HCT116 (cell line): Measurements from ENCODE around the gene EME1. TPM values are rescaled to one million over a fixed set of nuclear protein-coding genes. Genes with fewer than 3 reads are reported as not detected.

Experiments
- ATAC-seq: fragments of 200-7000 bp; cut with Tn5 transposase; 2 replicates; pipeline ENCODE4 v1.9.1; 2020; ENCODE audit warnings: mild to moderate bottlenecking, moderate library complexity
- BruUV-seq: library from RNA; stranded (reverse); fragments of 400-500 nt; replicated peaks from 2 replicates; lab custom pipeline; 2021; lab: Mats Ljungman, UMichigan
- CTCF ChIA-PET: fragments of 300-600 bp; sonication (Branson Sonifier 250); formaldehyde crosslinking; loops from one replicate; lab custom pipeline; 2021; ENCODE audit warnings: antibody characterized with exemption; lab: Charles Lee
- POLR2A ChIA-PET: fragments of 300-600, 350-600 bp; sonication (Branson Sonifier 250); formaldehyde crosslinking; loops from one replicate; lab custom pipeline; 2021; ENCODE audit warnings: antibody characterized with exemption; lab: Charles Lee
- RAD21 ChIA-PET, 2 experiments: fragments of 300-600 bp; sonication (Branson Sonifier 250); formaldehyde crosslinking; loops; one replicate each; lab custom pipeline; 2023; ENCODE audit warnings: low total read pairs in 2 of 2; ENCODE audit not compliant: uncharacterized antibody in 2 of 2, unreplicated experiment in 2 of 2, low non-redundant PET in 1 of 2; lab: Charles Lee
- DNase-seq: peaks from one replicate; pipeline ENCODE4 v3.0.0-alpha.2; 2010; ENCODE audit warnings: low read depth, low spot score
- H2AFZ ChIP-seq: fragments of 200-600 bp; shearing (Covaris generic), sonication (generic); 2 replicates; pipeline ENCODE4 v1.6.1; 2017; ENCODE audit warnings: low read depth, mixed run types, mixed read lengths, antibody characterized with exemption, low read length; ENCODE audit not compliant: poor library complexity, severe bottlenecking
- H3K27ac ChIP-seq: 2 replicates; pipeline ENCODE4 v1.5.1; 2012; ENCODE audit warnings: low read depth, low read length
- H3K27me3 ChIP-seq: fragments of 200-600 bp; sonication (generic); 2 replicates; pipeline ENCODE4 v1.6.1; 2016; ENCODE audit warnings: mixed run types, low read length, mixed read lengths; ENCODE audit not compliant: insufficient read depth
- H3K36me3 ChIP-seq, 2 experiments: fragments of 200-500 bp in 1 of 2; fragments of 200-600 bp in 1 of 2; sonication (Bioruptor generic) in 1 of 2; sonication (generic) in 1 of 2; 2 replicates each; pipeline versions ENCODE4 v1.5.1 to v1.6.1; 2014 to 2016; ENCODE audit warnings: low read length in 2 of 2, inconsistent platforms in 1 of 2, mixed read lengths in 1 of 2, mixed run types in 1 of 2; ENCODE audit not compliant: insufficient read depth in 2 of 2, control insufficient read depth in 1 of 2
- H3K4me1 ChIP-seq, 2 experiments: fragments of 200-600 bp in 1 of 2; sonication (generic) in 1 of 2; 2 replicates each; pipeline versions ENCODE4 v1.5.1 to v1.6.1; 2012 to 2017; ENCODE audit warnings: low read length in 2 of 2, inconsistent platforms in 1 of 2, mild to moderate bottlenecking in 1 of 2, mixed read lengths in 1 of 2, mixed run types in 1 of 2, moderate library complexity in 1 of 2; ENCODE audit not compliant: insufficient read depth in 2 of 2, control insufficient read depth in 1 of 2
- H3K4me2 ChIP-seq: fragments of 200-600 bp; sonication (generic); 2 replicates; pipeline ENCODE4 v1.6.1; 2017; ENCODE audit warnings: mixed run types, low read length, mixed read lengths
- H3K4me3 ChIP-seq, 2 experiments: fragments of 200-600 bp in 1 of 2; sonication (generic) in 1 of 2; replicated peaks in 1 of 2; 2 replicates each; pipeline ENCODE4 v1.5.1; 2011 to 2016; ENCODE audit warnings: low read length in 2 of 2, control low read depth in 1 of 2, low read depth in 1 of 2, mild to moderate bottlenecking in 1 of 2, mixed read lengths in 1 of 2, mixed run types in 1 of 2
- H3K79me2 ChIP-seq: fragments of 200-600 bp; sonication (generic); 2 replicates; pipeline ENCODE4 v1.6.1; 2017; ENCODE audit warnings: mild to moderate bottlenecking, mixed run types, low read length, moderate library complexity, mixed read lengths; ENCODE audit not compliant: insufficient read depth
- H3K9ac ChIP-seq: fragments of 200-600 bp; sonication (generic); 2 replicates; pipeline ENCODE4 v1.6.1; 2016; ENCODE audit warnings: low read length, mixed read lengths
- H3K9me2 ChIP-seq: fragments of 200-600 bp; sonication (generic), shearing (Covaris generic); 2 replicates; pipeline ENCODE4 v1.6.1; 2017; ENCODE audit warnings: mixed run types, mild to moderate bottlenecking, moderate library complexity; ENCODE audit not compliant: insufficient read depth
- H3K9me3 ChIP-seq, 2 experiments: fragments of 200-500 bp in 1 of 2; fragments of 200-600 bp in 1 of 2; sonication (Bioruptor generic) in 1 of 2; sonication (generic) in 1 of 2; 2 replicates each; pipeline ENCODE4 v1.6.1; 2014 to 2017; ENCODE audit warnings: low read length in 2 of 2, mixed read lengths in 2 of 2, inconsistent platforms in 1 of 2, low read depth in 1 of 2, mild to moderate bottlenecking in 1 of 2, mixed run types in 1 of 2, moderate library complexity in 1 of 2; ENCODE audit not compliant: control insufficient read depth in 1 of 2, insufficient read depth in 1 of 2
- H4K20me1 ChIP-seq: fragments of 200-600 bp; sonication (generic), shearing (Covaris generic); 2 replicates; pipeline ENCODE4 v1.6.1; 2017; ENCODE audit warnings: mixed run types, mild to moderate bottlenecking, moderate library complexity; ENCODE audit not compliant: insufficient read depth
- ATF3 ChIP-seq: IDR thresholded peaks from 2 replicates; pipeline ENCODE4 v1.6.1; 2012
- CEBPB ChIP-seq: IDR thresholded peaks from 2 replicates; pipeline ENCODE4 v1.6.1; 2012; ENCODE audit warnings: low read depth
- EZH2phosphoT487 ChIP-seq: fragments of 200-600 bp; IDR thresholded peaks from 2 replicates; pipeline ENCODE4 v1.6.1; 2018; ENCODE audit warnings: antibody characterized with exemption, borderline replicate concordance
- FOSL1 ChIP-seq: IDR thresholded peaks from 2 replicates; pipeline ENCODE4 v1.6.1; 2012; ENCODE audit warnings: low read depth
- REST ChIP-seq: IDR thresholded peaks from 2 replicates; pipeline ENCODE4 v1.6.1; 2012; ENCODE audit warnings: low read depth
- SRF ChIP-seq: IDR thresholded peaks from 2 replicates; pipeline ENCODE4 v1.6.1; 2012; ENCODE audit warnings: low read depth
- ZBTB33 ChIP-seq: IDR thresholded peaks from 2 replicates; pipeline ENCODE4 v1.6.1; 2011; ENCODE audit warnings: mild to moderate bottlenecking, low read length, moderate library complexity; ENCODE audit not compliant: insufficient replicate concordance; ENCODE audit errors: extremely low read depth
- ZNF274 ChIP-seq: fragments of 200-500 bp; sonication (Bioruptor generic); IDR thresholded peaks from 2 replicates; pipeline ENCODE4 v1.6.1; 2014; ENCODE audit warnings: mild to moderate bottlenecking, low read depth, low read length, inconsistent platforms
- intact Hi-C: fragments of 100-400 bp; cut with micrococcal nuclease; formaldehyde crosslinking; loops from 2 replicates; pipeline ENCODE4 v1.10.0; 2022
- total RNA-seq: library from RNA; stranded (reverse); gene quantifications from one replicate; pipeline ENCODE4 v1.2.1, GENCODE V29; 2021; ENCODE audit not compliant: unreplicated experiment

Gene EME1
- total RNA-seq, 1 experiment from 2014 or later, result 31.8 TPM

DNA sequence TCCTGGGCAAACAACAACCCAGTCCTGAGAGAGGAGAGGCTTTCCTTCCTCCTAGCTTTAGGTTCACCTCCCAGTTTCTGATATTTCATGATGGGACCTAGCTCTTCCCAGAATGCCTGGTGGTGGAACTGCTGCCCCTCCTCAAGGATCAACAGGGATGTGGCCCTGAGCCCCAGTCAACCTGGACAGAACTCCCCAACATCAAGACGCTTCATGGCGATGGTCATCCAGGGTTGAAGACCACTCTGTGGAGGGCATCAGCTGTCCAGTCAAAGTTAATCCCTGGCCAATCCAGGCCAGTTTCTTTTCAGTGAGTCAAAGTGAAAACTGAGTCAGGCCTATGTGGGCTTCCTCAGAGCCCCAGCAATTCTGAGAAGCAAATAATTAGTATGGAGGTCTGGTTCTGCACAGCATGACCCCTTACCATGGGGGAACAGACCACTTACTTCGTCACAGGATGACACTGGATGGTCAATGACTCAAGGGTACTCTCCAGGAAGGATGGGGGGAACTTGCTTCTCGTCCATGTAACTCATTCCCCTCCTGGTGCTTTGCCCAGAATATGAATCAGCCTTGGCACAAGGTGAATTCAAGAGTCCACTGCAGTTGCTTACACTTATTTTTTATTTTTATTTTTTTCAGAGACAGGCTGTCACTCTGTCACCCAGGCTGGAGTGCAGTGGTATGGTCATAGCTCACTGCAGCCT, 41.8 kb upstream of the EME1 start:
- intact Hi-C loops, result no loop called here
- TF ChIP-seq SRF, result no peak
- no peak for TF ChIP-seq REST
- TF ChIP-seq ZBTB33, result no peak
- no peak for TF ChIP-seq ZNF274
- no peak for TF ChIP-seq CEBPB
- no peak for TF ChIP-seq FOSL1
- no peak for TF ChIP-seq ATF3
- TF ChIP-seq EZH2phosphoT487, result no peak
- Histone ChIP-seq H3K9me3 (no peaks in the 10 kb centered on the region), H3K9ac (no peak overlapping the region), H3K9me2 (no peaks in the 10 kb centered on the region), H3K4me3 (no peak overlapping the region), H2AFZ (no peak overlapping the region), H3K27ac (no peak overlapping the region), H3K4me1 (no peaks in the 10 kb centered on the region), H4K20me1 (no peaks in the 10 kb centered on the region), H3K4me2 (no peak overlapping the region), H3K36me3 (no peaks in the 10 kb centered on the region), H3K79me2 (no peaks in the 10 kb centered on the region), H3K27me3 (no peaks in the 10 kb centered on the region)
- no peak for ATAC-seq
- BruUV-seq, result no TSS peak
- CTCF ChIA-PET, result no interaction called here
- POLR2A ChIA-PET, result no interaction called here
- RAD21 ChIA-PET, result no interaction called here
- no peak for DNase-seq
